Astrocyte of the cerebellum (primary cell): ENCODE results near the gene TRABD2B.

Experiments
- DNase-seq: peaks from one replicate; pipeline ENCODE4 v3.0.0-alpha.2; 2011; ENCODE audit warnings: low read depth
- H3K4me3 ChIP-seq: 2 replicates; pipeline ENCODE4 v1.5.1; 2011; ENCODE audit warnings: mild to moderate bottlenecking, low read depth, low read length, moderate library complexity
- in situ Hi-C: cut with HindIII; loops from 2 replicates; pipeline ENCODE4 v1.10.0; 2017; ENCODE audit warnings: low sequenced_read_pairs
- TF ChIP-seq, protein P1 (sequence below): IDR thresholded peaks from 2 replicates; pipeline ENCODE4 v1.5.1; 2012; ENCODE audit warnings: low read length, low read depth, moderate library complexity, mild to moderate bottlenecking; ENCODE audit errors: missing control alignments

Gene TRABD2B

DNA sequence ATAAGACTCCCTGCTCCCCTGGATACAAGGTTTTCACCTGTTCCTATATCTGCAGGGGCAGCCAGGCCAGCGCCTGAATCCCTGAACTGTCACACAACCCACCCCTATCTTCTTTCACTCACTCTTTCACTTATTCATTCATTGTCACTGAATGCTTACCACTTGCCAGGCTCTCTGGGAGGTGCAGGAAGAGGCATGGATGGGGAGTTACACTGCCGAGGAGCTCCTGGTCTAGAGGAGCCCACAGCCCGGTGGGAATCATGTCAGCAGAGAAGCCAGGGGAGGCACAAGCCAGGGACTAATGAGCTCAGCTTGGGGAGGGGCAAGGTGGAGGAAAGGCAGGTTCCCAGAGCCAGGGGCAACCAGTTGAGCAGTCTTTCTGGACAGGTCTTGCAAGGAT, 155.8 kb downstream of the TRABD2B start:
- in situ Hi-C loops, result no loop called here
- TF ChIP-seq, protein P1, sequence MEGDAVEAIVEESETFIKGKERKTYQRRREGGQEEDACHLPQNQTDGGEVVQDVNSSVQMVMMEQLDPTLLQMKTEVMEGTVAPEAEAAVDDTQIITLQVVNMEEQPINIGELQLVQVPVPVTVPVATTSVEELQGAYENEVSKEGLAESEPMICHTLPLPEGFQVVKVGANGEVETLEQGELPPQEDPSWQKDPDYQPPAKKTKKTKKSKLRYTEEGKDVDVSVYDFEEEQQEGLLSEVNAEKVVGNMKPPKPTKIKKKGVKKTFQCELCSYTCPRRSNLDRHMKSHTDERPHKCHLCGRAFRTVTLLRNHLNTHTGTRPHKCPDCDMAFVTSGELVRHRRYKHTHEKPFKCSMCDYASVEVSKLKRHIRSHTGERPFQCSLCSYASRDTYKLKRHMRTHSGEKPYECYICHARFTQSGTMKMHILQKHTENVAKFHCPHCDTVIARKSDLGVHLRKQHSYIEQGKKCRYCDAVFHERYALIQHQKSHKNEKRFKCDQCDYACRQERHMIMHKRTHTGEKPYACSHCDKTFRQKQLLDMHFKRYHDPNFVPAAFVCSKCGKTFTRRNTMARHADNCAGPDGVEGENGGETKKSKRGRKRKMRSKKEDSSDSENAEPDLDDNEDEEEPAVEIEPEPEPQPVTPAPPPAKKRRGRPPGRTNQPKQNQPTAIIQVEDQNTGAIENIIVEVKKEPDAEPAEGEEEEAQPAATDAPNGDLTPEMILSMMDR, result no peak
- no peak for DNase-seq
- H3K4me3 ChIP-seq, result no peak overlapping the region

DNA sequence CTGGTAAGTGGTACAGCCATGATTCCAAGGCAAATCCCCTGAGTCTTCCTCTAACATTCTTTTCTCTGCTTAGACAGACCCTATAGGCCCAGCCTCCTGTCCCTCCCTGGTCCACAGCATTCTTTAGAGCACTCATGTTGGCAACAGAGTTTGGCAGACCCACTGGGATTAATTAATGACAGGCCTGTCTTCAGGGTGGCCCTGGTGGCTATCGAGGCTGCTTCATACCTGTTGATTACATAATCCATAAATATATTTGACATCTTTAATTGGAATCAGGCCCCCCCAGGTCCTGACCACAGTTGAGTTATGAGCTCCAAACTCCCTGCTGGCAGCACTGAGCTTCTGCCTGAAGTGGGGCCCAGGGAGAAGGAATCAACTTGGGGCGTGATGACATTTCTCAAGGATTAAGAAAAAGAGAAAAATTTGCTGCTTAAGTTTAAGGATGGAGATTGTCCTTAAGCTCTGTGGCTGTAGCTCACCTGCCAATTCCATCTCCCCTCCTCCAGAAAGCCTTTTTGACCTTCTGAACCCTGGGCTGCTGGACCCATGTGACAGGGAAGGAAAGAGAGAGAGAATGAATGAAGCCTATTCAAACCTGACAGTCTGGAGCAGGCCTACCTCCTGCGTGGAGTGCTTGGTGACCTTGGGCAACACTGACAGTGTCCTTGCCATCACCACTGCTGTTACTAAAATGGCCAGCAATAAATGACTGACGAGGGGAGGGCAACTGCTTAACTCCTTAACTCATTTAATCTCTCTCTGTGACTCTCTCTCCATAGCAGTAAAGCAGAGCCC, 156.6 kb downstream of the TRABD2B start:
- TF ChIP-seq, protein P1, result no peak
- in situ Hi-C loops, result no loop called here
- DNase-seq, result no peak
- no peak overlapping the region for H3K4me3 ChIP-seq

DNA sequence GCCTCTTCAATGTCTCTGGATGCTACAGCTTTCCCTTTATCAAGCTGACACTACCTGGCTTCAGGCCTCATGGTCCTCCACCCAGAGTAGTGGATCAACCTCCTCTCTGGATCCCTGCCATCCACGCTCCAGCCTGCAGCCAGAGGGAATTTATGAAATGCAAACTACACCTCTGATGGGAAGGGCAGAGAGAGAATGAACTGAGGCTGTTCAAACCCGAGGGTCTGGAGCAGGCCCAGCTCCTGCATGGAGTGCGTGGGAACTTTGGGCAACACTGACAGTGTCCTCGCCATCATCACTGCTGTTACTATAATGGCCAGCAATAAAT, 157.8 kb downstream of the TRABD2B start:
- TF ChIP-seq, protein P1, result no peak
- no peak for DNase-seq
- no peak overlapping the region for H3K4me3 ChIP-seq
- in situ Hi-C loops, result no loop called here

DNA sequence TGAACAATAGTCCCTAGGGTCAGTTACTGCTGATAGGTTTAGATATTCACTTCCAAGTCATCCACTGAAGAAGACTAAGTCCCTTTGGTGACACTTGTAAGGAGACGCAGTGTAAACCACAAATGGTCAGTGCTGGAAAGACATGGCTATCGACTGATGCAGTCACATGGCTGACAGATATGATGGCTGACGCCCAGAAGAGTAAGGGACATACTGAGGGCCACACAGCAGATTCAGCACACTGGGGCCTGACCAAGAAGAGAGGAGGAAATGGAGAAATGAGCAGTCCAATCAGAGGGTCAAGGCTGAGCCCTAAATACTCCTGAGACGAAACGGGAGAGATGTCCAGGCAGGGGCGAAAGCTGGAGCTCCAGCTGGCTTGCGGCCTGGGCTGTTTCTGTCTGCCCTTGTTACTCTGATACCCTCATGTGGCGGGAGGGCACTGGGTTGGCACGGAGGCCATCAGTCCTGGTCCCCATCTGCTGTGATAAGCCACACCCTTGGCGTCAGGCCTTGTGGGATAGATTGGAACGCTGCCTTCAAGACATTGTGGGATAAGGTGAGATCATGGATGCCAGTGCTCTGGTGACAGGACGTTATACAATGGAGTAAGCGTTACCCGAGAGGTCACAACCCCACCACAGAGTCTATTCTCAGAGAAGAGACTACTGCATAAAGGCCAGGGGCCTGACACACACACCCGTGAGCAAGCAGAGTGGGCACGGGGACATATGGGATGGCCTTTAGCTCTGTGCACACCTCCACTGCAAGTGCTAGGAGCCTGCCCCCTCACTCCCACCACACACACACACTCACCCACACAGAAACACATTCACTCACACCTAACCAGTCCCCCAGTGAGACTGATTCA, 158.4 kb downstream of the TRABD2B start:
- no peak for DNase-seq
- in situ Hi-C loops, result no loop called here
- TF ChIP-seq, protein P1, result no peak
- no peak overlapping the region for H3K4me3 ChIP-seq

DNA sequence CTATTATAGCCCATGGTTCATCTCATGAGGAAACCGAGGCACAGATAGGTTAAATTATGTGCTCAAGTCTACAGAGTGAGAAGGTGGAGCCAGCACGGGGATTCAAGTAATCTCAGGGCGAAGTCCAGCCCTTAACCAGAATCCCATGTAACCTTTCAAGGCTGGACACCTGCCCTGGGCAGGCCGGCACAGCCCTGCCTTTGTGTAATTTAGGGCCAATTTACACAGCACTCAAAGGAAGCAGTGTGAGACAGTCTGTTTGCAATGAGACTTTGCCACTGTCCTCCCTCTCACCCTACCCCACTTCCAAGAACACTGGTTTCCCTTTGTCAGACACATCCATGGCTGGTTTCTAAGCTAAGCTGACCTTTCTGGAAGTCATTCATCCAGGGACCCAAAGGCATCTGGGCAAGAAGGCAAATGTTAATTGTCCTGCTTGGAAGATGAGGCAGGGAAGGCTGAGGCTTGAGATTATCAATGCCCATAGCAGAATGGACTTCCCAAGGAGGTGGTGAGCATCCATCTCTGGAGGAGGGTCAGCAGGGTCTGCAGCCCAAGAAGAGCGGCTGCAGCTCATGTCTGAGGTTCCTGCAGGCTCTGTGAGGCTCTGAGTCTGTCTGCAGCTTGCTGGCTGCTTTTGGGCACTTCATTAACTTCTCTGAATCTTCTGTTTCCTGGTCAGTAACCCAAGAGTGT, 159.2 kb downstream of the TRABD2B start:
- H3K4me3 ChIP-seq, result no peak overlapping the region
- no peak for DNase-seq
- TF ChIP-seq, protein P1, result no peak
- in situ Hi-C loops, result no loop called here

DNA sequence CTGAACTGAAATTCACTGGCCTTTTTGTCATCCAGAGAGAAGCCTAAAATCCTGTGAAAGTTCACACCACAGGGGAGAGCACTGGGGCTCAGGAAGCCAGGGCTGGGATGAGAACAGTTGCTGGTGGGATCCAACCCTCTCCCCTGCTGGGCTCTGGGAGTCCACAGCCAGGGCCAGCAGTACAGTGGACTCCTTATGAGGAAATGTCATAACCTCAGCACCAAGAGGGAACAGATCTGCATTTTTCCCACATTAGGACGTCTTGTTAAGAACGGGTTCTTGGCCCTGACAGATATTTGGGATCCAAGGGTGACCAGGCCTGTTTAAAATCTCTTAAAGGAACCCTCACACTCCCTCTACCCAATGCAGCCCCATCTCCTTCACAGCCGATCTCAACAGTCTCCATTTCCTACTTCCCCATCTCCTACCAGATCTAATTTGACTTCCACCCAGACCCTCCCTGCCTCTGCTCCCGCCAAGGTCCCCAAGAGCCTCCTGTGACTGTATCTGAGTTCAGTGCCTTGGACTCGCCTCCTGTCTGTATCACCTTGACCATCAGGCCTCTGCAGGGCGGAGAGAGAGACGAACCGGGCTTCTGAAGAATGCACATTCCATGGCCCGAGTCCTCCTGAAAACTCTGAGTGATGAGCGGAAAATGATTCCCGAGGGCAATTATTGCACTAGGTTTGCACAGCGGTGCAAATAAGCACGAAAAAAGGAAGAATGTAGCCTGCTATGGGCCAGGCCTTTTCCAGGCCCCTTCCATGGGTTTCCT, 159.9 kb downstream of the TRABD2B start:
- DNase-seq, result no peak
- in situ Hi-C loops, result no loop called here
- TF ChIP-seq, protein P1, result no peak
- no peak overlapping the region for H3K4me3 ChIP-seq
